ENCODE results near the gene SHB.

DNA sequence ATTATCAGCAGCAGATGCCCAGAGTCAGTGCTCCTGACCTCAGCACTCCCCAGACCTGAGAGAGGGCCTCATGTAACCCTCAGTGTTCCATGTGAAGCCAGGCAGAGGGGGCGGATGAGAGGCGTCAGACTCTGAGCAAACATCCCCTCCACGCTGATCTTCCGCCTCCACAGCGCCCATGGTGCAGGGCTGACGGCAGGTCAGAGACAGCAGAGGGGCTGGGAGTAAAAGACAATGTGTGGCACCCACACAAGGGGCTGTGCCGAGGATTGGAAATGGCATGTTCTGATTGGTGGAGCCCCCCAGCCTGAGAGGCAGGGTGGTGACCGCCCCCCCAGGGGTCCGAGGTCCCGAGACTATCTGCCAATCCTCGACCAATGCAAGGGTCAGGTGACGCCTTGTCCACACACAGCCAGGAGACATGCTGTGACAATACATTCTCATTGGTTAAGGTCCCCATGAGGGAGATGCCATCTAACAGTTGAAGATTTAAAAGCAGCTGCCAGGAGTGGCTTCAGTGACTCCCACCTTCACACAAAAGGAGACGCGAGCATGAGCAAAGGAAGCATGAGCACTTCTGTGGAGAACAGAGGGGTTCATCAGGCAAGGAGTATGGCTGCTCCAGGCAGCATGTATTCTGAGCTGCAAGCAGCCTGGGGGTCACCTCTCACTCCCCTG, 145.8 kb downstream of the SHB start:
- TF ChIP-seq, protein P1, sequence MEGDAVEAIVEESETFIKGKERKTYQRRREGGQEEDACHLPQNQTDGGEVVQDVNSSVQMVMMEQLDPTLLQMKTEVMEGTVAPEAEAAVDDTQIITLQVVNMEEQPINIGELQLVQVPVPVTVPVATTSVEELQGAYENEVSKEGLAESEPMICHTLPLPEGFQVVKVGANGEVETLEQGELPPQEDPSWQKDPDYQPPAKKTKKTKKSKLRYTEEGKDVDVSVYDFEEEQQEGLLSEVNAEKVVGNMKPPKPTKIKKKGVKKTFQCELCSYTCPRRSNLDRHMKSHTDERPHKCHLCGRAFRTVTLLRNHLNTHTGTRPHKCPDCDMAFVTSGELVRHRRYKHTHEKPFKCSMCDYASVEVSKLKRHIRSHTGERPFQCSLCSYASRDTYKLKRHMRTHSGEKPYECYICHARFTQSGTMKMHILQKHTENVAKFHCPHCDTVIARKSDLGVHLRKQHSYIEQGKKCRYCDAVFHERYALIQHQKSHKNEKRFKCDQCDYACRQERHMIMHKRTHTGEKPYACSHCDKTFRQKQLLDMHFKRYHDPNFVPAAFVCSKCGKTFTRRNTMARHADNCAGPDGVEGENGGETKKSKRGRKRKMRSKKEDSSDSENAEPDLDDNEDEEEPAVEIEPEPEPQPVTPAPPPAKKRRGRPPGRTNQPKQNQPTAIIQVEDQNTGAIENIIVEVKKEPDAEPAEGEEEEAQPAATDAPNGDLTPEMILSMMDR (IDR thresholded peaks at IDR 0.05), result no peak
- TF ChIP-seq POLR2A (IDR thresholded peaks at IDR 0.05), result no peak
